A549 treated with CORT108297 at 1 μM for 4 hours (cell line): ENCODE data around the gene GTF2H2. TPM values are rescaled to one million over a fixed set of nuclear protein-coding genes. Genes with fewer than 3 reads are reported as not detected.

Experiments used
- total RNA-seq: library from RNA; stranded (reverse); fragments of 200-300 nt; extraction: Qiagen RNA extraction; gene quantifications from 5 replicates; pipeline ENCODE4 v1.2.3, GENCODE V29; 2022

The GTF2H2 gene
- total RNA-seq, result 9.5 to 19.5 TPM (median 9.9 TPM) in 5 replicates

GRCh38 chr5:71067262-71067928 lies at the start of gene GTF2H2:
TSS of gene GTF2H2 (minus strand) at chr5:71067676. CDS start at chr5:71062763, 4,913 bp downstream.

GRCh38 chr5:71025289-71025953 lies 42.1 kb downstream of the GTF2H2 start, which contains the start of gene NAIP:
TSS of gene NAIP (minus strand) at chr5:71025339. CDS start at chr5:71012915, 12,424 bp downstream.

Other genes with a start within 250 kb of the GTF2H2 start
- 0.76 to 3.8 TPM (median 1.0 TPM) in 5 replicates for gene SERF1A, start 167.0 kb downstream of the GTF2H2 start, total RNA-seq
- 51.1 to 76.5 TPM (median 57.7 TPM) in 5 replicates for gene SMN1, start 142.6 kb downstream of the GTF2H2 start, total RNA-seq
- 0.27 to 0.61 TPM (median 0.40 TPM) in 5 replicates for gene NAIP, start 42.3 kb downstream of the GTF2H2 start, total RNA-seq